LNCaP clone FGC (cell line): ENCODE results near the gene MEG3.

ENCODE experiments used
- DNase-seq: peaks from one replicate; pipeline ENCODE4 v3.0.0-alpha.2; 2011; ENCODE audit warnings: low read depth
- H3K4me3 ChIP-seq: 2 replicates; pipeline ENCODE4 v1.5.1; 2011; ENCODE audit warnings: mild to moderate bottlenecking, low read depth, low read length, control low read depth
- CTCF ChIP-seq: IDR thresholded peaks from 2 replicates; pipeline ENCODE4 v1.5.1; 2012; ENCODE audit warnings: mild to moderate bottlenecking; ENCODE audit not compliant: control insufficient read depth, insufficient read depth; ENCODE audit errors: extremely low read depth

MEG3 gene

DNA sequence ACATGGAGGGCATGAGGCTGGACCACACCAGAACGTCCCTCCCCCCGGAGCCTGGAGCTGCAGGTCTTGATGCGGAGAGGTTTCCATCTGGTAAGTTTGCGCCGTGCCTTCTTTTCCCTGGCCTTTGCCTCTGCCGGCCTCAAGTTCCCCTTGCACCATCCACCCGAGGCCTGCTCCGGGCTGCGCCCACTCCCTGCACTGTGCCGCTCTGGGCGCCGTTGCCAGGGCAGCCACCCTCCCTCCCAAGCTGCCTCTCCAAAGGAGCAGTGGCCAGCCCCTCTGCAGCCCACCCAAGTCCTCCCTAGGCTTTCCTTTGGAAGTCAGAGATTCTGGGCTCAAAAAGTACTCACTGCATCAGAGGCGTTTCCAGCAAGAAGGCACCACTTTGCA is 46.2 kb upstream of the MEG3 start:
- no peak for TF ChIP-seq CTCF
- DNase-seq, result no peak
- no peak overlapping the region for H3K4me3 ChIP-seq

DNA sequence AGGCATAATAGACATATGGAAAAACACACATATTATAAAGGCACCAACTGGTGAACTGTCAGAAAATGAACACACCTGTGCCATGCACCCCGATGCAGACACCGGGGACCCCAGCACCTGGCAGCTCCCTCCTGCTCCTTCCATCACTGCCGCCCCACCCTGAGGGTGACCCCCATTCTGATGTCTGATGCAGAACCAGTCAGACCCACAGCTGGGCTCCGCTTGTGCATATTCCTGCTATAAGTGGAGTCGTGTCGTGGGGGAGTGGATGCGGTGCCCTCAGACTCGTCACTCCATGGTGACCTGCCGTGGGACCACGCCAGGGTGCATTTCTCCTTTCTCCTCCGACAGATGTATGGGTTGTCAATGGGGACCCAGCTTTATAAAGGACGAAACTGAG is 45.7 kb upstream of the MEG3 start:
- no peak for DNase-seq
- H3K4me3 ChIP-seq, result no peak overlapping the region
- TF ChIP-seq CTCF, result no peak

GRCh38 chr14:100780646-100781355 is 45.1 kb upstream of the MEG3 start:
- no peak for TF ChIP-seq CTCF
- DNase-seq, result no peak
- no peak overlapping the region for H3K4me3 ChIP-seq

- DNase-seq, result no peak
- H3K4me3 ChIP-seq, result no peak overlapping the region
- TF ChIP-seq CTCF, result no peak
Measured at GRCh38 chr14:100781952-100782351, 44.0 kb upstream of the MEG3 start.

GRCh38 chr14:100782516-100783320 is 43.2 kb upstream of the MEG3 start:
- DNase-seq, result no peak

GRCh38 chr14:100783630-100784370 is 42.1 kb upstream of the MEG3 start:
- TF ChIP-seq CTCF, result no peak
- DNase-seq, result no peak
- H3K4me3 ChIP-seq, result no peak overlapping the region

More at GRCh38 chr14:100782516-100783320, 43.2 kb upstream of the MEG3 start:
- no peak for TF ChIP-seq CTCF
- no peak overlapping the region for H3K4me3 ChIP-seq
